NCI-H526 treated with DMSO at 0.1 percent for 48 hours (cell line): ENCODE data around the gene PAPLN.
A peak's percentile ranks its signal among the peaks of the same experiment; 100 is the strongest.

Source experiments
- DNase-seq: peaks from one replicate; lab custom pipeline; 2025; lab: John Stamatoyannopoulos, UW

PAPLN gene

GRCh38 chr14:73246387-73247150 lies 9.3 kb downstream of the PAPLN start:
- peak; percentile 14 for DNase-seq

GRCh38 chr14:73248108-73248868 lies 11.0 kb downstream of the PAPLN start:
- DNase-seq, result no peak

- DNase-seq, result no peak
Measured at GRCh38 chr14:73249108-73249507, 11.8 kb downstream of the PAPLN start.

GRCh38 chr14:73249564-73250316 lies 12.4 kb downstream of the PAPLN start:
- DNase-seq, result no peak

GRCh38 chr14:73250317-73250713 lies 13.0 kb downstream of the PAPLN start:
- no peak for DNase-seq

- peak; percentile 88 for DNase-seq
Measured at GRCh38 chr14:73250781-73251500, 13.6 kb downstream of the PAPLN start.

- DNase-seq, result no peak
Measured at GRCh38 chr14:73251516-73252215, 14.4 kb downstream of the PAPLN start.

- DNase-seq, result no peak
Measured at GRCh38 chr14:73252491-73253322, 15.4 kb downstream of the PAPLN start.

GRCh38 chr14:73253323-73253610 lies 16.0 kb downstream of the PAPLN start:
- no peak for DNase-seq

- DNase-seq, result no peak
Measured at GRCh38 chr14:73253721-73254120, 16.4 kb downstream of the PAPLN start.

- DNase-seq, result no peak
Measured at GRCh38 chr14:73254247-73255004, 17.1 kb downstream of the PAPLN start.

- DNase-seq, result no peak
Measured at GRCh38 chr14:73255005-73255400, 17.7 kb downstream of the PAPLN start.

- DNase-seq, result no peak
Measured at GRCh38 chr14:73255693-73256225, 18.5 kb downstream of the PAPLN start.

- peak; percentile 41 for DNase-seq
Measured at GRCh38 chr14:73258076-73258475, 20.8 kb downstream of the PAPLN start.

- no peak for DNase-seq
Measured at GRCh38 chr14:73258845-73259611, 21.7 kb downstream of the PAPLN start.

- DNase-seq, result no peak
Measured at GRCh38 chr14:73259837-73260236, 22.5 kb downstream of the PAPLN start.

- DNase-seq, result no peak
Measured at GRCh38 chr14:73260574-73260973, 23.3 kb downstream of the PAPLN start.

GRCh38 chr14:73261075-73261474 lies 23.8 kb downstream of the PAPLN start:
- DNase-seq, result no peak
